Loucy (cell line): Measurements from ENCODE around the gene MUC6.

Experiments used
- H2AFZ ChIP-seq: fragments of 200-600 bp; sonication (generic); 2 replicates; pipeline ENCODE4 v1.6.0; 2016; ENCODE audit warnings: antibody characterized with exemption, mild to moderate bottlenecking, low read length, moderate library complexity
- H3F3A ChIP-seq: fragments of 200-600 bp; 2 replicates; pipeline ENCODE4 v1.6.0; 2016; ENCODE audit warnings: antibody characterized with exemption, low read depth, mild to moderate bottlenecking
- H3K27me3 ChIP-seq: fragments of 200-600 bp; sonication (generic); 2 replicates; pipeline ENCODE4 v1.6.1; 2014; ENCODE audit warnings: low read length, mild to moderate bottlenecking; ENCODE audit not compliant: insufficient read depth, poor library complexity, severe bottlenecking
- H3K36me3 ChIP-seq: fragments of 200-600 bp; sonication (generic); 2 replicates; pipeline ENCODE4 v1.6.1; 2016; ENCODE audit warnings: low read length; ENCODE audit not compliant: insufficient read depth
- H3K4me1 ChIP-seq: fragments of 200-600 bp; sonication (generic); 2 replicates; pipeline ENCODE4 v1.5.1; 2014; ENCODE audit warnings: low read length, mild to moderate bottlenecking; ENCODE audit not compliant: insufficient read depth, poor library complexity, severe bottlenecking
- H3K4me2 ChIP-seq: fragments of 200-600 bp; sonication (generic); 2 replicates; pipeline ENCODE4 v1.6.0; 2014; ENCODE audit warnings: antibody characterized with exemption, low read length, low read depth, mild to moderate bottlenecking; ENCODE audit not compliant: poor library complexity, severe bottlenecking
- H3K4me3 ChIP-seq: fragments of 200-600 bp; sonication (generic); 2 replicates; pipeline ENCODE4 v1.5.1; 2014; ENCODE audit warnings: low read length, mild to moderate bottlenecking, mixed read lengths; ENCODE audit not compliant: poor library complexity, severe bottlenecking
- H3K79me2 ChIP-seq: fragments of 200-600 bp; sonication (generic); 2 replicates; pipeline ENCODE4 v1.6.1; 2014; ENCODE audit warnings: low read length; ENCODE audit not compliant: insufficient read depth
- H3K9ac ChIP-seq: fragments of 200-600 bp; sonication (generic); 2 replicates; pipeline ENCODE4 v1.6.0; 2014; ENCODE audit warnings: mild to moderate bottlenecking, low read depth, low read length, moderate library complexity; ENCODE audit not compliant: poor library complexity, severe bottlenecking
- H3K9me2 ChIP-seq: fragments of 200-600 bp; sonication (generic); replicated peaks from 2 replicates; pipeline ENCODE4 v1.6.1; 2016; ENCODE audit warnings: low read depth, low read length, mixed read lengths
- H3K9me3 ChIP-seq: fragments of 200-600 bp; sonication (generic); 2 replicates; pipeline ENCODE4 v1.6.1; 2014; ENCODE audit warnings: mild to moderate bottlenecking, antibody characterized with exemption, low read length, low read depth; ENCODE audit not compliant: insufficient read depth
- H4K20me1 ChIP-seq: fragments of 200-600 bp; sonication (generic); 2 replicates; pipeline ENCODE4 v1.6.0; 2014; ENCODE audit warnings: antibody characterized with exemption, low read length, mild to moderate bottlenecking; ENCODE audit not compliant: insufficient read depth, poor library complexity, severe bottlenecking
- CTCF ChIP-seq: fragments of 200-600 bp; sonication (generic); conservative IDR thresholded peaks from 2 replicates; pipeline ENCODE4 v1.5.1; 2014; ENCODE audit warnings: mild to moderate bottlenecking, antibody characterized with exemption, low read length
- EZH2phosphoT487 ChIP-seq: fragments of 200-600 bp; IDR thresholded peaks from 2 replicates; pipeline ENCODE4 v1.6.1; 2018; ENCODE audit warnings: antibody characterized with exemption, mild to moderate bottlenecking, moderate library complexity, borderline replicate concordance

Gene MUC6

DNA sequence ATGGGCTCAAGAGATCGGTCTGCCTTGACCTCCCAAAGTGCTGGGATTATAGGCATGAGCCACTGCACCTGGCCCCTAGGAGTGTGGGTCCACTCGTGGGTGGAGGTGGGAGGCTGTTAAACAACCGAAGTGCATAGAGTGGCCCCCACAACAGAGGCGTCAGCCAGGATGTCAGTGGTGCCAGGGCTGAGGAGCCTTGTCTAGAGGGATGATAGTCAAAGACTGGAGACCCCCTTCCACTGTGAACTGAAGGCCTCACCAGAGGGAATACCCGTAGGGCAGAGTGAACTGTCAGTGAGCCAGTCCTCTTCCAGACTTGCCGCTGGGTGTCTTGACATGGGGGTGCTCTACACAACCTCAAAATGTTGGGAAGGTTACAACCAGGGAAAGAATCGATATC, 72.7 kb downstream of the MUC6 start:
- Histone ChIP-seq H3K79me2 (peaks cover 33% of the 10 kb centered on the region), H4K20me1 (no peaks in the 10 kb centered on the region), H3K9me3 (no peaks in the 10 kb centered on the region), H3K27me3 (no peaks in the 10 kb centered on the region), H3K4me1 (peaks cover 6% of the 10 kb centered on the region), H3F3A (no peaks in the 10 kb centered on the region), H3K4me2 (no peak overlapping the region), H2AFZ (no peak overlapping the region), H3K4me3 (no peak overlapping the region), H3K9me2 (no peaks in the 10 kb centered on the region), H3K9ac (no peak overlapping the region), H3K36me3 (peaks cover 49% of the 10 kb centered on the region; the same call in 1 of the 2 replicates)
- no peak for TF ChIP-seq CTCF
- TF ChIP-seq EZH2phosphoT487 = no peak
